Measurements from ENCODE around the gene SNX3.

DNA sequence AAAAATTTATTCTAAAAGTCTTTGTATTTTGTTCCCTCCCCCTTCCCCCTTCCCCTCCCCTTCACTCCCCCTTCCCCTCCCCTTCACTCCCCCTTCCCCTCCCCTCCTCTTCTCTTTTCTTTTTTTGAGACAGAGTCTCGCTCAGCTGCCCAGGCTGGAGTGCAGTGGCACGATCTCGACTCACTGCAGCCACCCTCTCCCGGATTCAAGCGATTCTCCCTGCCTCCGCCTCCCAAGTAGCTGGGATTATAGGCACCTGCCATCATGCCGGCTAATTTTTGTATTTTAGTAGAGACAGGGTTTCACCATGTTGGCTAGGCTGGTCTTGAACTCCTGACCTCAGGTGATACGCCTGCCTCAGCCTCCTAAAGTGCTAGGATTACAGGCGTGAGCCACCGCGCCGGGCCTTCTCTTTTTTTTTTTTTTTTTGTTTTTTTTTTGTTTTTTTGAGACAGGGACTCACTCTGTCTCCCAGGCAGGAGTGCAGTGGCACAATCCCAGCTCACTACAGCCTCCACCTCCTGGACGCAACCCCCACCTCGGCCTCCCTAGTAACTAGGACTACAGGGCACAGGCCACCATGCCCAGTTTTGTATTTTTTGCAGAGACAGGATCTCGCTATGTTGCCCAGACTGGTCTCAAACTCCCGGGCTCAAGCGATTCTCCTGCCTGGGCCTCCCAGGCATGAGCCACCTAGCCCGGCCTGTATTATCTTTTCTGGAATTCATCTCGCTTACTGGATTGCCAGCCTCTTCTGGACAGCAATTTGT is 32.9 kb upstream of the SNX3 start:
- TF ChIP-seq, protein P1, sequence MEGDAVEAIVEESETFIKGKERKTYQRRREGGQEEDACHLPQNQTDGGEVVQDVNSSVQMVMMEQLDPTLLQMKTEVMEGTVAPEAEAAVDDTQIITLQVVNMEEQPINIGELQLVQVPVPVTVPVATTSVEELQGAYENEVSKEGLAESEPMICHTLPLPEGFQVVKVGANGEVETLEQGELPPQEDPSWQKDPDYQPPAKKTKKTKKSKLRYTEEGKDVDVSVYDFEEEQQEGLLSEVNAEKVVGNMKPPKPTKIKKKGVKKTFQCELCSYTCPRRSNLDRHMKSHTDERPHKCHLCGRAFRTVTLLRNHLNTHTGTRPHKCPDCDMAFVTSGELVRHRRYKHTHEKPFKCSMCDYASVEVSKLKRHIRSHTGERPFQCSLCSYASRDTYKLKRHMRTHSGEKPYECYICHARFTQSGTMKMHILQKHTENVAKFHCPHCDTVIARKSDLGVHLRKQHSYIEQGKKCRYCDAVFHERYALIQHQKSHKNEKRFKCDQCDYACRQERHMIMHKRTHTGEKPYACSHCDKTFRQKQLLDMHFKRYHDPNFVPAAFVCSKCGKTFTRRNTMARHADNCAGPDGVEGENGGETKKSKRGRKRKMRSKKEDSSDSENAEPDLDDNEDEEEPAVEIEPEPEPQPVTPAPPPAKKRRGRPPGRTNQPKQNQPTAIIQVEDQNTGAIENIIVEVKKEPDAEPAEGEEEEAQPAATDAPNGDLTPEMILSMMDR (IDR thresholded peaks at IDR 0.05), result no peak
- no peak for TF ChIP-seq POLR2AphosphoS5 (IDR thresholded peaks at IDR 0.05)

Data from suprapubic skin (tissue), 3 donors.